Measurements from ENCODE around the gene COL23A1. TPM values are rescaled to one million over a fixed set of nuclear protein-coding genes. Genes with fewer than 3 reads are reported as not detected.
"Not testable (repeated sequence)": the region's sequence is repeated elsewhere in the genome, so short reads cannot be mapped to it uniquely, and the experiment has no call there.

Gene COL23A1
- total RNA-seq, 1 donor from 2014 or later, result not detected

DNA sequence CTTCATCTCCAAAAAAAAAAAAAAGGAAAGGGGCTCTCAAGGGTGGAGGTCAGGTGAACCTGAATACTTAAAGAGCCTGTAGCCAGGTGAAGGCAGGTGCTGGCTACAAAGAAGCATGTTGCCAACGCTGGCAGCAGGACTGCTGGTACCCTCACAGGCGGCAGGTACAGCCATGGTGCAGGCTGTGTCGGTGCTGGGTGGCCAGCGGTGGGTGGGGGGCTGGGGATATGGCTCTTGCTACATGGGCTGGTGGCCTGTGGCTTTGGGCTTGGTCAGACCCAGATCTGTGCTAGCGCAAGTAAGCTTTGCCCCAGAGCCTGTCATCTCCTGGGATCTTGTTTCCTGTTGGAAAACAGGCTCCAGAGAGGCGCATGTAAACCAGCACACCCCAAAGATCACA, 271.3 kb downstream of the COL23A1 start:
- no peak for DNase-seq (ENCODE audit: extremely low read depth, low read depth, low spot score)

DNA sequence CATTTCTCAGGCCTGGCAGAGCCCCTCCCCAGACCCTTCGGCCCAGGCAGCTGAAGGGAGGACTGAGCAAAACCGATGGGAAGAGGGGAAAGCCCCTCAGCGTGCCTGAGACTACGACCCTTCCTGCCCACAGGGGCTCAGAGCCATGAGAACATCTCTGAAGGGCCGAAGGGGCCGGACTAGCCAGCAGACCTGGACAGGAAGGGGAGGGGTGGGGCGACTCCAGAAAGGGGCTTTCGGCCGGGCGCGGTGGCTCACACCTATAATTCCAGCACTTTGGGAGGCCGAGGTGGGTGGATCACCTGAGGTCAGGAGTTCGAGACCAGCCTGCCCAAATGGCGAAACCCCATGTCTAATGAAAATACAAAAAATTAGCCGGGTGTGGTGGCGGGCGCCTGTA, 271.8 kb downstream of the COL23A1 start:
- DNase-seq (ENCODE audit: extremely low read depth, low read depth, low spot score), result no peak

DNA sequence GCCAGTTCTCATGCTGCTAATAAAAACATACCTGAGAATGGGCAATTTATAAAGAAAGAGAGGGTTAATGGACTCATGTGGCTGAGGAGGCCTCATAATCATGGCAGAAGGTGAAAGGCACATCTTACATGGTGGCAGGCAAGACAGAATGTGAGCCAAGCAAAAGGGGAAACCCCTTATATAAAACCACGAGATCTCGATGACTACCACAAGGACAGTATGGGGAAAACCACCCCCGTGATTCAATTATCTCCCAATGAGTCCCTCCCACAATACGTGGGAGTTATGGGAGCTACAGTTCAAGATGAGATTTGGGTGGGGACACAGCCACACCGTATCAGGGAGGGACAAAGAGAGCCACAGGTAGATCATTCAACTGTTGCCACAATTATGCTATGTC, 272.5 kb downstream of the COL23A1 start:
- DNase-seq (ENCODE audit: extremely low read depth, low read depth, low spot score), result not testable (repeated sequence)

DNA sequence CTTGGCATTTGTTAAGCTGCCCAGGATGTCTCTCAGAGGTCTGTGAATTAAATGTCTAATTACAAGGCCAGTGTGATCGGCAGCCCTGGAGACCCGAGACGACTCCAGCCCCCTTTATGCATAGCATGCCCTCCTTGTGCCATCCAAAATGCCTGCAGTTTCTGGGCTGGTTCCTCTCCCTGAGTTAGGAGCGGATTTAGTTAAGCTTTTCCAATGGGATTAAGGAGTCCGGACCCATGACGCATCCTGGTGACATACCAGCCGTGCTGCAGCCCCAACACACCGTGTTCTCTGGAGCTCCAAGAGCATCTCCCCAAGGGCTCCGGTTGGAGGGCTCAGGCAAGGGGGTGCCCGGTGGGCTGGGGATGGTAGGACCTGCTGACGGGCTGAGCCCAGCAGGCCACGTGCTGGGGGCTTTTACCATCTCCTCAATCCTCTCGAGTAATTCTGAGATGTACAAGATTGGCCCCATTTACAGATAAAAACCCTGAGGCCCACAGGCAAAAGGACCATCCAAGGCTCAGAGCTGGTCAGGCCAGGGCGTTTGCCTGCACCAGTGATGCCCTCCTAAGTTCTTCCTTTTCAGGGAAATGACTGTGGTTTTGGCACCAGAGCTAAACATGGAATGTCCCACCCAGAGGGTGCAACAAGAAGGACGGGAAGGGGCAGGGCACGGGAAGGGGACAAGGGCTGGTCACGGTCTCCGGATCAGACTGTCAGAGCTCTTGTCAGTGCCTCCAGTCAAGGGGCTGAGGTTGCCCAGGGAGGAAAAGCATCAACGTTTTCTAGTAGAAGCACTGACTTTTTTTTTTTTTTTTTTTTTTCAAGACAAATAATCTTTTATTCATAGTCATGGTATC, 275.0 kb downstream of the COL23A1 start:
- DNase-seq (ENCODE audit: extremely low read depth, low read depth, low spot score), result no peak

DNA sequence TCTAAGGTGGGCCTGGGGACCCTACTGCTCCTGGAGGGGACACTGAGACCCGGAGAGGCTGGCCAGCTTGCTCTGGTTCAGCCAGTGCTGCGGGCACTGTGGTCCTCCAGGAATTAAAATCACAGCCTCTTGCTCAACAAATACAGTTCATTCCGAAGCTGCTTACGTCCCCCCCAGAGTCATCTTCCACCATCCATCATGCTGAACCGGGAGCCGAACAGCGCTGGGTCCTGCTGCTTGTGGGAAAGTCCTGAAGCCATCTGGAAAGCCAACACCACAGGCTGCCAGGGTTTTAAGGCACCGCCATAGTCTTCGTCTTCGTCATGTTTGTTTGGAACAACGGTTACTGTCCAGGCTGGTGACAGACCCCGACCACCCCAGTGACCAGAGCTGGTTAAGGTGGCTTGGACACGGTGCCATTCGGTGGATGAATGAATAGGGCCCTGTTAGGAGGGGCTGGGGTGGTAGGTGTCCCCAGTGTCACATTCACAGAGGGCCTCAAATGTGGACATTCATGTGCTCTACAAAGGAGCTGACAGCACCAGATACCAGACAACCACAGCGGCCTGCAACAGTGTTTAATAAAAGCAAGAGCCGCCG, 276.0 kb downstream of the COL23A1 start:
- no peak for DNase-seq (ENCODE audit: extremely low read depth, low read depth, low spot score)

DNA sequence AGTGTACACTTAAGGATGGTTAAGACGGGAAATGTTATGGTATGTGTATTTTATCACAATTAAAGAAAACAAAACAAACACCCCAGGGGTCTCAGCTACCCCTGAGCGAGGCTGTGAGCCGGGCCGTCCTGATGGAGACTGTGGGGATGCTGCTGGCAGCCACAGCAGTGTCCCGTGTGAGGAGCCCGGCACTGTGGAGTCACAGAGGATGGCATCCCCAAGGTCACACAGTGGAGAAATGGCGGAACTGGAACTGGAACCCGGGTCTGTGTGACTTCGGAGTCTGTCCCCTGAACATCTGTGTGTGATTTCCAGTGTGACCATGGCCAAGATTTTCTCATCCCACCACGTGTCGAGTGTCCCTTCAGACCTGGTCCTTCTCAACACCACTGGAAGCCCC, 276.9 kb downstream of the COL23A1 start:
- no peak for DNase-seq (ENCODE audit: extremely low read depth, low read depth, low spot score)

DNA sequence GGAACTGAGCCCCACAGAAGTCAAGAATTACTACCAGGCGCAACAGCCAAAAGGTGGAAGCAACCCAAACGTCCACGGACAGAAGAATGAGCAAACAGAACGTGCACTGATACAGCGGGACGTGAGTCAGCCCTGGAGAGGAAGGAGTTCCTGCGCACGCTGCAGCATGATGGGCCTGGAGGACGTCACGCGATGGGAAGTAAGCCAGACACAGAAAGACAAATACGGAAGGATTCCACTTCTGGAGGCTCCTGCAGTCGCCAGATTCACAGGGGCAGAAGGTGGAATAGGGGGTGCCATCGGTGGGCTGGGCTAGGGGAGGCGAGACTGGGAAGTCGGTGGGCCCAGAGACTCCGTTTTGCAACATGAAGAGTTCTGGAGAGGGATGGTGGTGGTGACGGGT, 277.3 kb downstream of the COL23A1 start:
- no peak for DNase-seq (ENCODE audit: extremely low read depth, low read depth, low spot score)

DNA sequence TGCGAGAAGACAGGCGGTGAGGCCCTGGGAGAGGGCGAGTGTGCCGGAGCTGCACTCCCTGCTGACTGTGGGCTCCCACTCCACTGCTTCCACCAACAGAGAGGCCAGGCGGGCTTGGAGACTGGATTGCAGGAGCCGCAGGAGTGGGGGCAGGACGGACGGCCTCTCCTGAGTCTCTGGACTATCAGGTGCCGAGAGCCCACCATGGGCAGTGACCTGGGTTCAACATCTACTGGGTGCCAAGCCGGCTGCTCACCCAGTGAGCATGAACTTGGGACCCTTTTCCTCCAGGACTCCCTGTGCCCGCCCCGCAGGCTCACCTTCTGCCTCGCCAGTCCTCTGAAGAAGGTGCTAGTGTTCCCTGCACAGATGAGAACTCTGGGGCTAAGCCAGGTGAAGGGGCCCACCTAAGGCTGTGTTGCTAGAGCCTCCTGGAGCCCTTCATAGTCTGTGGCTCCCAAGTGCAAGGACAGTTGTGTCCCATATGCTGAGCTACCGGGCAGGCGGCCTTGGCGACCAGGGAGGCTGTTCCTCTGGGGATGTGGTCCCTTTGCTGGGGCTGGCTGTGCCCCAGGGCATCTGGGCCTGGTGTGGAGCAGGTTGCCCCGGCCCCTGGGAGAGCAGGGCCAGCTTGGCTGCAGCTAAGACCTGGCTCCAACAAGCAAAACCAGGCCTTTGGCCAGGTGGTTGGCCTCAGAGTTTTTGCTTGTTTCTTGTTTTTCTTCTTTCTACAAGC, 279.9 kb downstream of the COL23A1 start:
- DNase-seq (ENCODE audit: extremely low read depth, low read depth, low spot score), result no peak

DNA sequence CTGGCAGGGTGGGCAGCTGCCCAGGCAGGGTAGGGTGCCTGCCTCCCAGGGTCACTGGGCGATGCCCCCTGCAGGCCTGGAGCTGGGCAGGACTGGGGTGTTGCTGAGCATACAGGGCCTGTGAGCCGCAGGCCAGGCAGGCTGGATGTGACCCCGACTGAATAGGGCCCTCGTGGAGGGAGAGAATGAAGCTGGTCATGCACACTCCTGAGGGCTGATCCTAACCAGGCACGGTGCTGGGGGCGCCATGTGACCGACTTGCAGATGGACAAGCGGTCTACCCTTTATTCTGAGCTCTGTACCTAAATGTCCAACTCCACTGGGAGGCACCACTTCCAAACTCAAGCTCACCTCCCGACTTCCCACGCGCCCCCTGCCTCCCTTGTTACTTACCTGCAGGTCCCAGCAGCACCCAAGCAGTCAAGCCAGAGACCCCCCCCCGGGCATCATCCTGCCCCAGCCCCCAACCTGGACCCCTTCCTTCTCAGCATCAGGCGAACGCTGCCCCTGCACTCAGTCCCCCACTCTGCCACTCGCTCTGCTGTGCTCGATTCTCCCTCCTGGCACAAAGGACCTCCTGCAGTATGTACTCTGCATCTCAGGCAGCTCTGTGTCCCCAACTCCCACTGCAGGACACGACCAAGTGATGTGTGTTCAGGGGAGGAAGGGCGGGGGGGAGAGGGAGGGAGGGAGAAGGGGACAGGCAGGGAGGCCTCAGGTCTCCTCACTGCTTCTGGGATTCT, 280.8 kb downstream of the COL23A1 start:
- no peak for DNase-seq (ENCODE audit: extremely low read depth, low read depth, low spot score)

DNA sequence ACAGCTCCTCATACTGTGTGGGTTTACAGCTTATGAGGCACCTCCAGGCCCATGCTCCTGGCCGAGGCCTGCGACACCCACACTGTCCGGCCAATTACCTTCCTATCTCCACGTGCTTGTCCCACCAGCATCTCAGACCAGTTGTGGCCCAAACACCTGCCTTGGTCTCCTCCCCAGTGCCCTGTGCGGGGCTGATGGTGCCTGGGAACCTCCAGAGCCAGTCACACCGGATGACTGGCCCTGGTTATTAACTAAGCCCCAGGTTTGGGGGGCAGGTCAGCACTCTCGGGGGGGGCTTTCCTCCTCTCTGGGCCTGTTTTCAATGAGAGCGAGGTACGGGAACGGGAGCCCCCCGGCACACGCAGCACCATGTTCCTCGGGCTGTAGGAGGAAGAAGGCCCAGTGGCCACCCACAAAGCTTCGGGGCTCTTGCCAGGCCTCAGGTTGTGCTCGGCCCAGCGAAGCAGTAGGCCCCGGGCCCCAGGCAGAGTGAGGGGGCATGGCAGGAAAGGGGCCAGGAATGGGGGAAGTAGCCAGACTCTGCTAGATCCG, 281.6 kb downstream of the COL23A1 start:
- DNase-seq (ENCODE audit: extremely low read depth, low read depth, low spot score), result no peak

DNA sequence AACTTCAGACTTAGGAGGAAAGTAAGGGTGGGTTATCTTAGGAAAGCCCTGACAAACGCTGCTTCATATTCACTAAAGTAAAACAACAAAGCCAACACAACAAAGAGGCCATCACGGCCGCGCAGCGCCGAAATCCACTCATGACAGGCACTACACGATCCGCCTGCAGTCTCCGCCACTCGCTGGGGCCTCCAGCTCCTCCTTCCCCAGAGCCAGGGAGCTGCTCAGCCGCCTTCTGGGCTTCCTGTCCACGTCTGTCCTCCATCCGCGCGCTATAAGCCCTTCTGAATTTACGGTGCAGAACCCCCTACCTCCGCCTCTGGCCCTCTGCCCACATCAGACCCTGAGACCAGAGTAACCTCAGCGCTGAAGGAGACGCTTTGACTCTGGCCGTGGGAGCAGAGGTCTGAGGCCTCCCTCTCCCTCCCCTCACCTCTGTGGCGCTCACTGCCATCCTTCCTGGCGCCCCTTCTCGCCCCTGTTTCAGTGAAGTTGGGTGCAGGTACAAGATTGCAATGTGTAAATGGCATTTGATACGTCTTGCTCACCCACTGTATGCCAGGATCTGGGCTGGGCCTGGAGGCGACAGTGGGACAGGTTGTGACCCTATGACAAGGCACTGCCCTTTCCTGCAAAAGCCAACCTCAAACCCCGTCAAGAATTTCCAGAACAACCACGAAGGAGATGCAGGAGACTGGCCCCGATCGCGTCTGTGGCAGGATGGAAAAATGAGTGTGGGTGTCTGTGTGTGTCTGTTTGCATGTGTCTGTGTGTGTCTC, 282.7 kb downstream of the COL23A1 start:
- no peak for DNase-seq (ENCODE audit: extremely low read depth, low read depth, low spot score)

DNA sequence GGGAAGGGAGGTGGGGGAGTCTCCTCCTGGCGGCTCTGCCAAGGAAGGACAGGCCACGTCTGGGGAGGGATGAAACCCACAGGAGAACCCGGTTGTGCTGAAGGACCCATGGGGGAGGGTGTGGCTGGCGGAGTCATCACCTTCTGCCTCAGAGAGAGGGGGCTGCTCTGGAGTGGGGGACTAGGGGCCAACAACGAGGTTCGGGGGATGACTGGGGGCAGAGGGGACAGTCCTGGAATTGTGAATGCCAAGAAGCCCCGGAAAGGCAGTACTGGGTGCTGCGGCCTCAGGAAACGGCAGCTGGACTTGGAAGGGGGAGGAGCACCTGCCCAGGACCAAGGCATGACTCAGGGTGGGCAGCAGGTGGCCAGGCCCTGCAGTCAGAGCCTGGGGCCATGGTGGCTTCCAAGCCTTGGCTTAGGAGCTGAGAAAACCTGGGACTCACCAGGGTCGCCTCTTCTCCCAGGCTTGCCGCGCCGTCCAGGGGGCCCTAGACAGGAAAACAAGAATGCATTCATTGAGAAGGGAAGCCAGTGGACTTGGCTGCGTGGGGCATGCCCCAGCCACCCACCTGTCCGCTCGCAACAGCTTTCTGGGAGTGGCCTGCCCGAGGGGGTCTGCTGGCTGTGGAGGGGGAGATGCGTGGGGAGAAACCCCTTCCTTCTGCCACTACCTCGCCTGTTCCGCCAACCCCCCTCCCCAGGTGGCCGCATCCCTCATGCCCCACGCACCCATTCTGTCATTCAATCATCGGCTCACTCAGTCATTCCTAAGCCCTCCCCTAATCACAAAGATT, 283.6 kb downstream of the COL23A1 start:
- no peak for DNase-seq (ENCODE audit: extremely low read depth, low read depth, low spot score)

DNA sequence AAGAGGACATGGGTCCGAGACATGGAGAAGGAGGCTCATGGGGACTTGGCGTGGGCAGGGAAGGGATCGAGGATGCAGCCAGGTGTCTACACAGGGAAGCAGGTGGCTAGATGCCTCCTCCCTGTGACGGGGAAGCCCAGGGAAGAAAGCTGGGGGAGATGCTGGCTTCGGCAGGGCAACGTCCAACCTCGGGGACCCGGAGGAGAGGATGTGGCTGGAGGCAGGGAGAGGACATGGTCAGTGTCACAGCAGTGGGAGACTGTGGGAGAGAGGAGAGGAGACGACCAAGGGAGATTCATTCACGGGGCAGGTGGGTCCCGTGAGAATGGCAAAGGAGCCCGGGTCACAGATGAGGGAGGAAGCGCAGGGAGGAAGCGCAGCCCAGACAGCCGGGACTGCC, 284.4 kb downstream of the COL23A1 start:
- no peak for DNase-seq (ENCODE audit: extremely low read depth, low read depth, low spot score)

DNA sequence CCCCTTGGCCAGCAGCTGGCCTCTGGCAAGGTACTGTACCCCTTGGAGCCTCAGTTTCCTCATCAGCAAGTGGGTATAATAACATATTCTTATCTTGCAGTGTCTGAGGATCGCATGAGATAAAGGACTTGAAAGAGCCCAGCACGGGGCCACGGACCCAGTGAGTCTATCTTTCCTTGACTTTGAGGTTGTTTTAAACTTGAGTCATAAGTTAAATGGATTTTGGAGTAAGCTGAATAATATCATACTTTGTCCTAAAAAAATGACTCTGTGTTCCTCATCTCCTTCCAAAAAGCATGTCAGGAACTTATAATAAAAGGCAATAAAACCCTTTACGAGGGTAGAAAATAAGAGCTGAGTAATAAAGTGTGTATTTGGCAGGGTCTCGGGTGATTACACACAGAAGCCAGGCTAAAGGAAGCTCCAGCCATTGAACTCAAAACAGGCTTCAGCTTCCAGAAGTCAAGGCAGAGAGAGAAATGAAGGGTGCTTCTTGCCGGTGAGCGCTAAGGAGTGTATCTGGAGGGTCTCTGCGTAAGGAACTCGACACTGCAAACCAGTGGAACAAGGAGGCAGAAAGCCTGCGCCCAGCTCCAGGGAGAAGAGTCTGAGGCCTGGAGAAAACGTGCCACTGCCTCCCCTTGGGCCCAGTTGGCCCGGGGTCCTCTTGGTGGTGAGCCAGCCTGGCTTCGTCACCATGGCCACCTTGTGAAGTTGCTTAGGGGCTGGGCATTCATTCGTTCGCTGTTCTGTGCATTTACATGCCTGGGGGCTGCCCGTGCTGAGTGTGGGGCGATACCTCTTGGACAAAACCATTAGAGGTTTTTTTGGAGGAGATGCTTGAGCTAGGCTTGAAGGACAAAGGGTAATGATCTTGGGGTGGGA, 285.2 kb downstream of the COL23A1 start:
- DNase-seq (ENCODE audit: extremely low read depth, low read depth, low spot score), result no peak

DNA sequence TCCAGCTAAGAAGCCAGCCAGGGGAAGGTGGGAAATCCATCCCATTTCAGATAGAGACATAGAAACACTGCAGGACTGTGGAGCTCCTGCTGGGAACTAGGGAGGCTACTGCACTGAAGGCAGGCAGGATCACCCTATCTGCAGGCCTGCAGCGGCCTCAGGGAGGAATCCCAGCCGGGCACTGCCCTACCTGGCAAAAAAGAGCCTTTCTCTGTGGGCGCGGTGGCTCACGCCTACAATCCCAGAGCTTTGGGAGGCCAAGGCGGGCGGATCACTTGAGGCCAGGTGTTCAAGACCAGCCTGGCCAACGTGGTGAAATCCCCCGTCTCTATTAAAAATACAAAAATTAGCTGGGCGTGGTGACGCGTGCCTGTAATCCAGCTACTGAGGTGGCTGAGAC, 286.2 kb downstream of the COL23A1 start:
- DNase-seq (ENCODE audit: extremely low read depth, low read depth, low spot score), result no peak

DNA sequence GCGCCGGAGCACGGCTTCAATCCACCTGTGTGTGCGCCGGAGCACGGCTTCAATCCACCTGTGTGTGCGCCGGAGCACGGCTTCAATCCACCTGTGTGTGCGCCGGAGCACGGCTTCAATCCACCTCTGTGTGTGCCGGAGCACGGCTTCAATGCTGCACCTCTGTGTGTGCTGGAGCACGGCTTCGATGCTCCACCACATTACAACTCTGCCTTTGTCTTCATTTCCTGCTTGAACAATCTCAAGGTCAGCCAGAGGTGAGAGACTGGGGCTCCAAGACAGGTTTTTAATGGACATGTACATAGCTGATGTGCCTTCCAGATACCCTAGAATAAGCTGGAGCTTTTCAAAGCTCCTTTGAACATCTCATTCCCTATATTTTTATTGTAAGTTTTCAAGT, 287.9 kb downstream of the COL23A1 start:
- DNase-seq (ENCODE audit: extremely low read depth, low read depth, low spot score), result not testable (repeated sequence)

DNA sequence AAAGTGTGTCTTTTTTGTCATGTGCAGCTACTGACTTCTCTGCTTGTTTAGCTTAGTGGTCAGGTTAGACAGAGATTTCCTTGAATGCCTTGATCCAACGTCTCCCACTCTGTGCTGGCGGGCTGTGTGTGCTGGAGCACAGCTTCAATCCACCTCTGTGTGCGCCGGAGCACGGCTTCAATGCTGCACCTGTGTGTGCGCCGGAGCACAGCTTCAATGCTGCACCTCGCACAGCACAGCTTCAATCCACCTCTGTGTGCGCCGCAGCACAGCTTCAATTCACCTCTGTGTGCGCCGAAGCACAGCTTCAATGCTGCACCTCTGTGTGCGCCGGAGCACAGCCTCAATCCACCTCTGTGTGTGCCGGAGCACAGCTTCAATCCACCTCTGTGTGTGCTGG, 288.6 kb downstream of the COL23A1 start:
- no peak for DNase-seq (ENCODE audit: extremely low read depth, low read depth, low spot score)

DNA sequence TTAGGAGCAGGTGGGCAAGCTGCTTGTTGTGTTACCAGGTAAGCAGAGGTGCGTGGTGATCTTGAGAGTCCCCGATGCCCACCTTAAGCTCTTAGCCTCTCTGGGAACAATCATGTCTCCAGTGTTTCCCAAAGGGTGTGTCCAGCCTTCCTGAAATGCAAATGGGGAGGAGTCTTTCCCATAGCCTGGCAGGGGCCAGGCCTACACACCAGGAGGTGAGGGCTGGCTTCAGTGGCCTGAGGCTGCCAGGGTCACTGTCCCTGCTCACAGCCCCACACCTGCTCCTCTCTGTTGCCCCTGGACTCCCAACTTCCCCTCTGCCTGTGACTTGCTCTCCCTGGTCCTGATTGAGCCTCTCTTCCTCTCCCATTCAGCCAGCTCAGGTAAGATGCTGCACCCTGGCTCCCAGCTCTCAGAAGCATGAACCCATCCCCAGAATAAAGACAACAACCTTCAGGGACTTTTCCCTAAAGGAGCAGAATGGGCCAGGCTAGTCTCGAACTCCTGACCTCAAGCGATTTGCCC, 291.8 kb downstream of the COL23A1 start:
- DNase-seq (ENCODE audit: extremely low read depth, low read depth, low spot score), result no peak
